Muscle layer of colon (tissue), 2 donors: ENCODE measurements around the gene EBF3.
"Not testable (repeated sequence)": the region's sequence is repeated elsewhere in the genome, so short reads cannot be mapped to it uniquely, and the experiment has no call there.

Experiments used
- H3K27ac ChIP-seq: one replicate; pipeline ENCODE4 v1.7.0; 2013; ENCODE audit warnings: low read depth, mild to moderate bottlenecking, low read length, moderate library complexity
- H3K27me3 ChIP-seq, 2 donors: one replicate each; pipeline ENCODE4 v1.7.0; 2013; ENCODE audit warnings: low read length in 2 of 2, mild to moderate bottlenecking in 2 of 2; ENCODE audit not compliant: insufficient read depth in 2 of 2, control insufficient read depth in 1 of 2
- H3K36me3 ChIP-seq: one replicate; pipeline ENCODE4 v1.7.0; 2013; ENCODE audit warnings: mild to moderate bottlenecking, low read length; ENCODE audit not compliant: insufficient read depth
- H3K4me1 ChIP-seq: one replicate; pipeline ENCODE4 v1.7.0; 2013; ENCODE audit warnings: mild to moderate bottlenecking, low read length; ENCODE audit not compliant: insufficient read depth
- H3K4me3 ChIP-seq, 2 donors: one replicate each; pipeline ENCODE4 v1.7.0; 2013; ENCODE audit warnings: low read length in 2 of 2, low read depth in 1 of 2, mild to moderate bottlenecking in 1 of 2, moderate library complexity in 1 of 2
- H3K9ac ChIP-seq: one replicate; pipeline ENCODE4 v1.7.0; 2013; ENCODE audit warnings: low read length
- H3K9me3 ChIP-seq: one replicate; pipeline ENCODE4 v1.7.0; 2013; ENCODE audit warnings: mild to moderate bottlenecking, low read length
- donor health status: abdominal sarcoma.
- donor health status: Adenocarcinoma of cecum.

EBF3 gene

DNA sequence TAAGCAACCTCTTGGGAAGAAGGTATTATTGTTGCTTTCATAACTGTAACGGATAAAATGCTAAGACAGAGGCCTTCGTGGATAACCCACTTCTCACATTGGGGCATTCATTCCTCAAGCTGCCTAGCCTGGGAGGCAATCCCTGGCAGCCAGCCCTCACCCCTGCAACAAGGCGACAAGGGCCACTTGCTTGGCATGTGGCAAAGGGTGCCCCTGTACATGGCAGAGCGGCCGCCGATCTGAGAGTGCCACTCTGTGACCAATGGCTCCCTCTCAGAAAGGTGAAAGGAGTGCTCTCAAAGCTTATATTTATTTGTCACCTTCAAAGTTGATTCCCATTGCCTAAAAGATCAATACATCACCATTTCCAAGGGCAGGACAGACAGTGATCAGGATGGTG, 31.9 kb downstream of the EBF3 start:
- Histone ChIP-seq H3K4me3 (no peak overlapping the region), H3K9ac (no peak overlapping the region), H3K4me1 (no peaks in the 10 kb centered on the region), H3K27me3 (no peaks in the 10 kb centered on the region), H3K9me3 (no peaks in the 10 kb centered on the region), H3K36me3 (no peaks in the 10 kb centered on the region), H3K27ac (no peak overlapping the region)

DNA sequence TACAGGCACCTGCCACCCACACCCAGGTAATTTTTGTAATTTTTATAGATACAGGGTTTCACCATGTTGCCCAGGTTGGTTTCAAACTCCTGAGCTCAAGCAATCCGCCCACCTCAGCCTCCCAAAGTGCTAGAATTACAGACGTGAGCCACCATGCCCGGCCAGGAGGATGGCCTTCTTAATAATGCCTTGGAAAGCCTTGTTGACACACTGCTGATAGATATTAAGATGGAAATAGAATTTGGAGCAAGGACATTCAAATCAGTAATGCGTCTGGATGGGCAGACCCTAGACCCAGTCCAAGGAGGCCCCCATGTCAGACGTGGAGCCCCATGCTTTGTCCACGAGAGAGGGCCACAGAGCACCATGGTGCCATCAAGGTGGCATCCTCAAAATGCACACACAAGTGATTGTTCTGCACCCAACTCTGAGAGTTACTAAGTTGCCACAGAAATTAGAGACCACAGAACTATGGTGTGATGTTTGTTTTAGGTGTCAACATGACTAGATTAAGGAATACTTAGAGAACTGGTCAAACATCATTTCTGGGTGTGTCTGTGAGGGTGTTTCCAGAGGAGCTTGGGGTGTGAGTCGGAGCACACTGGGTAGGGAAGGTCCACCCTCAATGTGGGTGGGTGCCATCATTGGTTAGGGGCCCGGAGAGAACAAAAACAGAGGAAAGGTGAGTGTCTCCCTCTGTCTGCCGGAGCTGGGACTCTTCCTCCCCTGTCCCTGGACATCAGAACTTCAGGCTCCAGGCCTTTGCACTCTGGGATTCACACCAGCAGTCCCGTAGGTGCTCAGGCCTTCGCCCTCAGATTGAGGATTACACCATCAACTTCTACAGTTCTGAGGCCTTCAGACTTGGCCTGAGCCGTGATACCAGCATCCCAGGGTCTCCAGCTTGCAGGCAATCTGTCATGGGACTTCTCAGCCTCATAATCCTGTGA, 34.5 kb downstream of the EBF3 start:
- Histone ChIP-seq H3K9ac (no peak overlapping the region), H3K27ac (no peak overlapping the region), H3K4me3 (no peak overlapping the region), H3K36me3 (no peaks in the 10 kb centered on the region), H3K9me3 (no peaks in the 10 kb centered on the region), H3K27me3 (no peaks in the 10 kb centered on the region), H3K4me1 (no peaks in the 10 kb centered on the region)

DNA sequence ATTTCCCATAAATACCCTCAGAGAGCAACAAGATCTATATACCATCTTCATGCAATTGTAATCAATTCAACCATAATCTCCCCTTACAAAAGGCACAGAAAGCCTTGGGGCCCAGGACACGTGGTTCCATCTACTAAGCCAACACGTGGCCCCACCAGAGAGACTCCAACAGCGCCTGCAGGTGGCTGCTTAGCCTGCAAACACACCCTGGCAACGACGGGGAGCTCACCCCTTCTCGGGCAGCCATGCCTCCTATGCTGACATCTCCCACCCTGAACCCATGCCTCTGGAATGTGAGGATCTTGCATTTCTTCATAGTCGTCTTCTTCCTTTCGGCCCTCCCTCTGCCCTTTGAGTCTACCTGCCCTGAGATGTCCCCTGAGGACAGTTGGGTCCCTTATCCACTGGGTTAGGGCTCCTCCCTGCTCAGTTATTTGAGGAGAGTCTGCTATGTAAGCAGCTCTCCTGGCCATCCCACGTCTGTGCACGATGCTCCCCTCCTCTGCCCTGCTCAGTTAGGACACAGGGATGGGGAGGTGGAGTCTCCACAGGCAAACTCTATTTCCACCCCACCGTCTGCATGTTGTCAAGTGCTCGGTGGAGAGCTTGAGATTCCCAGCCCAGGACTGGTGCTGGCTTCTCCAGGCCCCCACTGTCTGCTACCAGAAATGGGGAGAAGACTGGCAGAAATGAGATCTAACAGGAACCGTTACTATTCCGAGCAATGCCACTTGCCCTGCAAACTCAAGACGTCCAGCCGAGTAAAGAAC, 36.5 kb downstream of the EBF3 start:
- no peaks in the 10 kb centered on the region for H3K36me3 ChIP-seq
- H3K4me1 ChIP-seq = no peaks in the 10 kb centered on the region
- H3K9ac ChIP-seq = no peak overlapping the region
- no peak overlapping the region for H3K27ac ChIP-seq
- H3K4me3 ChIP-seq = no peak overlapping the region
- H3K27me3 ChIP-seq = no peaks in the 10 kb centered on the region
- no peaks in the 10 kb centered on the region for H3K9me3 ChIP-seq

DNA sequence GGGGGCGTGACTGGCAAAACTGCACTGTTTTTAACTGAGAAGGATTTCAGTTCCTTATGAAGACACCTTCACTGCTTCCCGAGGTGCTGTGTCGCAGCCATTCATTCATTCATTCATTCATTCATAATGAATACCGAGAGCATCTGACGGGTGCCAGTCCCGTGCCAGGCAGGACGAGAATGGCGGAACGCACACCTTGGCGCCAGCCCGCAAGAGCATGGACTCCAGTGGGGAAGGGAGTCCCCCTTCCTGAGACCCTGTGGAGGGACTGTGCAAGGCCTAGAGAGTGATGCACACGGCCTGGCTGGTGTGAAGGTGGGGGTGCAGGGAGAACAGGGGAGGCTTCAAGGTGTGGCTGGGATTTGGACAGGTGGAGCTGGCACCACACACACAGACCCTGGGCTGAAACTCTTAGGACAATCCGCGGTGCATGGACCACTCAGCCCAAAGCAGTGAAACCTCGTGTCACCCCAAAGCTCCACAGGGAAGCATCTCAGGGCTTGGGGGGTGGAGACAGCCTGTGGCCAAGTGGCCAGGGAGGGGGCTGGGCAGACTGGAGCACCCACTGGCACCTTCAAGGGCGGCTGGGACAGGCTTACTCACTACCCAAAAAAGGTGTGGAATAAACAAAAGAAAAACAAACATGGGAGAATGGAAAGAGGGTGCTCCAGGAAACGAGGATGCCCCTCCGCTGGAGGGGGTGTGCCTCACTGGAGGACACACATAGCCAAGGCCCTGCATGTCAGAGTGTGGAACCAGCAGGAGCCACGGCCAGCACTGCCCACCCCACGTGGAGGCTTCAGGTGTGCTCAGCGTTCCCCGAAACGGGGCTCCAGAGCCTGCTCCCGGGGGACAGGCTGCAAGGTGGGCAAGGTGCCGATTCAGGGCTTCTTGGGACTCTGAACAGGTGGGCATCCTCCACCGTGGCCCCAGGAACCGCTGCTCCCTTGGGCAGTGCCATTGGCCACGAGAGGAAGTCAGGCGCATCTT, 37.7 kb downstream of the EBF3 start:
- no peak overlapping the region for H3K27ac ChIP-seq
- no peaks in the 10 kb centered on the region for H3K27me3 ChIP-seq
- no peaks in the 10 kb centered on the region for H3K9me3 ChIP-seq
- H3K9ac ChIP-seq = no peak overlapping the region
- H3K4me3 ChIP-seq = no peak overlapping the region
- H3K36me3 ChIP-seq = no peaks in the 10 kb centered on the region
- no peaks in the 10 kb centered on the region for H3K4me1 ChIP-seq

DNA sequence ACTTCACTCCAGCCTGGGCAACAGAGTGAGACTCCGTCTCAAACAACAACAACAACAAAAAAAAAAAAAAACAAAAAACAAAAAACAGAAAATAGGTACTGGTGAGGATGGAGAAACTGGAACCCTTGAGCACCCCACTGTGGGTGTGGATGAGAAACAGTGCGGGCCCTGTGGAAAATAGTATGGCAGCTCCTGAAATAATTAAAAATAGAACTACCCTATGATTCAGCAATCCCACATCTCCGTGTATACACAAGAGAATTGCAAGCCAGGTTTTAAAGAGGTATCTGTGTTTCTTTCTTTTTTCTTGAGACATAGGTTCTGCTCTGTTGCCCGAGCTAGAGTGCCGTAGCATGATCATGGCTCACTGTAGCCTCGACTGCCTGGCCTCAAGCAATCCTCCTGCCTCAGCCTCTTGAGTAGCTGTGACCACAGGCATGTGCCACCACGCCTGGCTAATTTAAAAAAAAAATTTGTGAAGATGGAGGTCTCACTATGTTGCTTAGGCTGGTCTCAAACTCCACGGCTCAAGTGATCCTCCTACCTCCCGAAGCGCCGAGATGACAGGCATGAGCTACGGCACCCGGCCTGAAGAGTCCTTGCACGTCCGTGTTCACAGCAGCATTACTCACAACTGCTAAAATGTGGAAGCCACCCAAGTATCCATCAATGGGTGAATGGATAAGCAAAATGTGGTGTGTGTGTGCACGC, 39.5 kb downstream of the EBF3 start:
- Histone ChIP-seq H3K4me3 (no peak overlapping the region), H3K36me3 (no peaks in the 10 kb centered on the region), H3K9ac (no peak overlapping the region), H3K4me1 (no peaks in the 10 kb centered on the region), H3K27ac (no peak overlapping the region), H3K27me3 (no peaks in the 10 kb centered on the region), H3K9me3 (no peaks in the 10 kb centered on the region)

DNA sequence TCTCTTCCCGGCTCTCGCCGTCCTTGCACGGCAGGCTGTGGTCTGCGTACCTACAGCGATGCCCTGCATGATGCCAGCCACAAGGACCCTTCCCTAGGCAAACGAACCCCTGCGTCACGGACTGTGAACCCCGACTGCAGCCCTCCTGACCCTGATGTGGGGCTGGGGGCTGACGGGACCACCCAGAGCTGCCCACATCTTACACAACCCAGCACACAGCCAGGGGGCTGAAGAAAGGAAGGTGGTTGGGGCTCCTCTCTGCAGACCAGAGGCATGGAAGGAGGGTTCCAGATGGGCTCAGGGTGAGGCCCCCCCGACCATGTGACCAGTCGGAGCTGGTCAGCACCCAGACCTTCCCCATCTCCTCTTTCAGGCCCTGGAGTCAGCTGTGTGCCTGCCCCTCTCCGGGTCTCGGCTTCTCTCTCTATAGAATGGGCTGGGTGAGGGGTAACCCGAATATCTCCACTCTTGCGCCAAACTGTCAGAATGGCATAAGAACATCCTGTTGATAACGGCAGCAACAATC, 41.4 kb downstream of the EBF3 start:
- Histone ChIP-seq H3K27ac (no peak overlapping the region), H3K27me3 (no peaks in the 10 kb centered on the region), H3K9ac (no peak overlapping the region), H3K36me3 (no peaks in the 10 kb centered on the region), H3K9me3 (no peaks in the 10 kb centered on the region), H3K4me1 (no peaks in the 10 kb centered on the region), H3K4me3 (no peak overlapping the region)

DNA sequence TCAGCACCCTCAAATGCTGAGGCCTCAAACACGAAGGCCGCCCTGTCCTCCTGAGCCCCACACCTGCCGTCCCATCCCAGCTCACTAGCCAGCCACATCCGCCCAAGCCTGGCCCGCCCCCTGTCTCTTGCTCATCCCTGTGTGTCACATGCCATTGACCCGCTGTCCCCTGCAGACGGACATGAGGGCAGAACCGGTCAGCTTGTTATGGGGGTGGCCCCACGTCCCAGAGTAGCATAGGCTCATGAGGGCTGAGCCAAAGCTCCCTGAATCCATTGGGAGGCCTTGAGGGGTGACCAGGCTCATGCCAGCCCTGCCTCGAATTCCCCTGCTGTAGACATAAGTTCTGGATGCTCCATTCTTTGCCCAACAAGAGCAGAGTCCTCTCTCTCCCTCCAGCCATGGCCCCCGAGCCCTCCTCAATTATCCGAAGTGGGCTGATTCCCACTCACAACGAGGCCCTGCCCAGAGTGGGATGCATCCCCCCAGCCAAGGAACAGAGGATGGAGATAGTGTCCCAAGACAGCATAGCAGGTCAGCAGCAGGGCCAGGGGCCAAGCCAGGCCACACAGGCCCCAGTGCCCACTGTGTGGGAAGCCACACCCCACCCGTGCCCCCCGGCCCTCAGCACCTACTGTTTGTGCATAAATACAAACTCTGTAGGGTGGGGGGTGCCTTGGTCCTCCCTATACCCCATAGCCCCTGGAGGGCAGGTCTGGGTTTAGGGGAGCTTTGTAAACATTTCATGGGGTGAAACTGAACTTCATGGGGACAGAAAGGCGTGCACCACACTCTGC, 42.1 kb downstream of the EBF3 start:
- no peaks in the 10 kb centered on the region for H3K36me3 ChIP-seq

DNA sequence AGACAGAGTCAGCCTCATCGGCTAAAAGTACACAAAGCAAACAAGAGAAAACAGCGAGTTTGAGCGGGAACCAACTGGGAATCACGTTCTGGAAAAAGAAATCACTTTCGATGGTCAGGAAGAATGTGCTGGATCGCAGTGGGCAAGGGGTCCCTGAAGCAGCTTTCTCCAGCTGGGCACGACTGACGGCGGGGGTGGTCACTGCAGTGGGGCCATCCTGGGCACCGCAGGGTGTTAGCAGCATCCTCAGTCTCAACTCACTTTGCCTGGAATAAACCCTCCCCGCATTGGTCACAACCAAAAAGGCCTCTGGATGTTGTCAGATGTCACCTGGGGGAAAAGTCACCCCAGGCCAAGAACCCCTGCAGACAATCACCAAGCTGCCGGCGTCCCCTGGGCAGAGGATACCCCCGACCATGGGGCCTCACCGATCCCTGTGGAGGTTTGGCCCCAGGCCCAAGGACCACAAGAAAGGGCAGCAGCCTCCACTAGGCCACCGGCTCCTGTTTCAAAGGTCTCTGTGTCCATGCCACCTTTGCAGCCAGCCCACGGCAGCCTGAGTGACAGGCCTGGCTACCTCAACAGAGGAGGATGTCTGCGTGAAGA, 42.9 kb downstream of the EBF3 start:
- Histone ChIP-seq H3K4me3 (no peak overlapping the region), H3K36me3 (no peaks in the 10 kb centered on the region), H3K27me3 (no peaks in the 10 kb centered on the region), H3K27ac (no peak overlapping the region), H3K4me1 (no peaks in the 10 kb centered on the region), H3K9ac (no peak overlapping the region), H3K9me3 (no peaks in the 10 kb centered on the region)

More for the DNA sequence above, 42.1 kb downstream of the EBF3 start:
- Histone ChIP-seq H3K27ac (no peak overlapping the region), H3K9ac (no peak overlapping the region), H3K9me3 (no peaks in the 10 kb centered on the region), H3K4me3 (no peak overlapping the region), H3K4me1 (no peaks in the 10 kb centered on the region), H3K27me3 (no peaks in the 10 kb centered on the region)

DNA sequence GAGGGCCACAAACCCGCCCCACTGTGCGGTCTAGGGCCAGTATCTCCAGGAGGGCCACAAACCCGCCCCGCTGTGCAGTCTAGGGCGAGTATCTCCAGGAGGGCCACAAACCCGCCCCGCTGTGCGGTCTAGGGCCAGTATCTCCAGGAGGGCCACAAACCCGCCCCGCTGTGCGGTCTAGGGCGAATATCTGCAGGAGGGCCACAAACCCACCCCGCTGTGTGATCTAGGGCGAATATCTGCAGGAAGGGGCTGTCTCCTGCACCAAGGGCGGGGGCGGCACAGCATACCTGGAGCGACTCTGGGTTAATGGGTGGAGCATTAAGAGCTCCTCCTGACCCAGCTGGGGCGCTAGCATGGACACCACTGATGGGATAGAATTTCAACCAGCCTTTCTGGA, 43.9 kb downstream of the EBF3 start:
- not testable (repeated sequence) for H3K4me1 ChIP-seq

DNA sequence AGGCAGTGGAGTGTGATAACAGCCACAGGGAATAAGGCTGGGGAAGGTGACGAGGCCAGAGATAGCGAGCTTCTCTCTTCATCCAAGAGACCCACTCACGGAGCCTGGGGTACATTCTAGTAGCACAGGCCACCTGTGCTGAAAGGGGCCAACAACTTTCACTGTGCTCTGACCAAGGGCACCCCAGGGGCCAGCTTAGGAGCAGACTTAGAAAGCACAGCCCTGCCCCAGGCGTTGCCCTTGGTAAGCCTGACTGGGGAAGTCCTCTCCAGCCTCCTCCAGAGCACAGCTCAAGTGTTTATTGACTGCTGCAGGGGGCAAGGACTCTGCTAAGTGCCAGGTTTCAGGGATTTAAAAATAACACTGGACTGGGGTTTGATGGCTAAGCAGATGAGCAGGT, 44.7 kb downstream of the EBF3 start:
- Histone ChIP-seq H3K36me3 (no peaks in the 10 kb centered on the region), H3K9me3 (no peaks in the 10 kb centered on the region), H3K4me3 (no peak overlapping the region), H3K9ac (no peak overlapping the region), H3K27ac (no peak overlapping the region), H3K27me3 (no peaks in the 10 kb centered on the region), H3K4me1 (no peaks in the 10 kb centered on the region)

More for the DNA sequence above, 43.9 kb downstream of the EBF3 start:
- not testable (repeated sequence) for H3K36me3 ChIP-seq, H3K27me3 ChIP-seq, H3K27ac ChIP-seq, H3K9ac ChIP-seq, H3K4me3 ChIP-seq, H3K9me3 ChIP-seq
